Measurements from ENCODE around the gene CCSER1.

- TF ChIP-seq POLR2AphosphoS5 (IDR thresholded peaks at IDR 0.05; ENCODE audit: borderline replicate concordance, low read depth, low read length), result peak; percentile 56; the same call in 1 of the 2 replicates
- TF ChIP-seq EZH2 (IDR thresholded peaks at IDR 0.05), result no peak
- TF ChIP-seq FOXP2 (optimal IDR thresholded peaks at IDR 0.05; ENCODE audit: control extremely low read depth, extremely low read length, insufficient read depth), result no peak
Measured at GRCh38 chr4:91267543-91267942, 1140.3 kb downstream of the CCSER1 start.

Data from SK-N-MC (cell line).